K562 (cell line): ENCODE data around the gene LOXL3. TPM values are rescaled to one million over a fixed set of nuclear protein-coding genes. Genes with fewer than 3 reads are reported as not detected.
A peak's percentile ranks its signal among the peaks of the same experiment; 100 is the strongest.

ENCODE experiments used
- BHLHE40 ChIP-seq: IDR thresholded peaks from 2 replicates; pipeline ENCODE4 v1.6.1; 2011; ENCODE audit warnings: low read length, improper control_type of control experiment
- CCAR2 ChIP-seq: fragments of 200-400 bp; formaldehyde crosslinking; IDR thresholded peaks from 2 replicates; pipeline ENCODE4 v1.6.1; 2017; ENCODE audit warnings: mild to moderate bottlenecking, low read depth, low read length
- DMBX1 ChIP-seq: fragments of 250-450 bp; sonication (Bioruptor Pico); IDR thresholded peaks from 2 replicates; pipeline ENCODE4 v1.8.0; 2022; ENCODE audit warnings: inconsistent platforms, mild to moderate bottlenecking, moderate library complexity, borderline replicate concordance
- DPF2 ChIP-seq: fragments of 450-650 bp; IDR thresholded peaks from 2 replicates; pipeline ENCODE4 v1.6.1; 2016
- GABPB1 ChIP-seq: sonication (generic); formaldehyde crosslinking; IDR thresholded peaks from 2 replicates; pipeline ENCODE4 v1.8.0; 2022; ENCODE audit warnings: mild to moderate bottlenecking, missing genetic modification reagents
- GATAD2B ChIP-seq: fragments of 450-650 bp; IDR thresholded peaks from 2 replicates; pipeline ENCODE4 v1.6.1; 2017; ENCODE audit warnings: mild to moderate bottlenecking, borderline replicate concordance
- GTF2A2 ChIP-seq: IDR thresholded peaks from 2 replicates; pipeline ENCODE4 v1.6.1; 2016; ENCODE audit warnings: mild to moderate bottlenecking, missing genetic modification characterization, missing compliant biosample characterization
- HNRNPK ChIP-seq: fragments of 200-400 bp; formaldehyde crosslinking; IDR thresholded peaks from one replicate; pipeline ENCODE4 v1.6.1; 2018; ENCODE audit warnings: mild to moderate bottlenecking, low read depth, low read length; ENCODE audit not compliant: poor library complexity, severe bottlenecking
- HNRNPUL1 ChIP-seq: fragments of 200-400 bp; formaldehyde crosslinking; IDR thresholded peaks from 2 replicates; pipeline ENCODE4 v1.6.1; 2017; ENCODE audit warnings: low read length
- HSF4 ChIP-seq: fragments of 250-450 bp; sonication (Bioruptor Pico); IDR thresholded peaks from 2 replicates; pipeline ENCODE4 v2.1.2; 2022; ENCODE audit warnings: mild to moderate bottlenecking, moderate library complexity, borderline replicate concordance
- ILF3 ChIP-seq: fragments of 450-650 bp; IDR thresholded peaks from 2 replicates; pipeline ENCODE4 v1.6.1; 2018; ENCODE audit warnings: antibody characterized with exemption, mild to moderate bottlenecking, moderate library complexity, borderline replicate concordance
- IRF2 ChIP-seq: sonication (generic); formaldehyde crosslinking; IDR thresholded peaks from 2 replicates; pipeline ENCODE4 v1.8.1; 2022; ENCODE audit warnings: mild to moderate bottlenecking, missing genetic modification reagents
- MED1 ChIP-seq: sonication (generic); formaldehyde crosslinking; IDR thresholded peaks from 2 replicates; pipeline ENCODE4 v1.8.1; 2023; ENCODE audit warnings: missing genetic modification reagents, borderline replicate concordance
- MEF2A ChIP-seq: IDR thresholded peaks from 2 replicates; pipeline ENCODE4 v1.6.1; 2011; ENCODE audit warnings: low read depth, mild to moderate bottlenecking, low read length, moderate library complexity; ENCODE audit not compliant: control insufficient read depth
- NR0B1 ChIP-seq: fragments of 450-650 bp; IDR thresholded peaks from one replicate; pipeline ENCODE4 v1.6.1; 2018; ENCODE audit warnings: mild to moderate bottlenecking, moderate library complexity; ENCODE audit not compliant: partially characterized antibody
- NR2C2 ChIP-seq, 2 experiments: fragments of 200-800 bp in 1 of 2; sonication (Bioruptor generic) in 1 of 2; sonication (generic) in 1 of 2; formaldehyde crosslinking in 1 of 2; IDR thresholded peaks; 2 replicates each; pipeline versions ENCODE4 v1.6.1 to v1.8.0; 2016 to 2022; ENCODE audit warnings: mild to moderate bottlenecking in 1 of 2, missing compliant biosample characterization in 1 of 2, missing genetic modification characterization in 1 of 2, missing genetic modification reagents in 1 of 2
- NR3C1 ChIP-seq: sonication (generic); formaldehyde crosslinking; IDR thresholded peaks from 2 replicates; pipeline ENCODE4 v1.8.1; 2022; ENCODE audit warnings: missing genetic modification reagents
- PHB2 ChIP-seq: fragments of 450-650 bp; IDR thresholded peaks from 2 replicates; pipeline ENCODE4 v1.6.1; 2017; ENCODE audit warnings: low read depth
- POU5F1 ChIP-seq: fragments of 150-350 bp; IDR thresholded peaks from 2 replicates; pipeline ENCODE4 v1.6.1; 2014; ENCODE audit warnings: borderline replicate concordance, low read length, low read depth, mild to moderate bottlenecking; ENCODE audit not compliant: partially characterized antibody
- RBM14 ChIP-seq: fragments of 200-400 bp; formaldehyde crosslinking; IDR thresholded peaks from 2 replicates; pipeline ENCODE4 v1.6.1; 2018; ENCODE audit warnings: low read depth, mild to moderate bottlenecking, low read length, moderate library complexity, borderline replicate concordance; ENCODE audit not compliant: insufficient read depth
- SAP30 ChIP-seq: fragments of 200-600 bp; sonication (generic); IDR thresholded peaks from 2 replicates; pipeline ENCODE4 v1.6.1; 2012; ENCODE audit warnings: borderline replicate concordance, low read depth, mild to moderate bottlenecking, moderate library complexity, low read length, control low read depth, inconsistent platforms; ENCODE audit not compliant: insufficient read depth, poor library complexity, severe bottlenecking
- SMAD2 ChIP-seq: fragments of 150-350 bp; IDR thresholded peaks from 2 replicates; pipeline ENCODE4 v1.6.1; 2014; ENCODE audit warnings: low read depth, mild to moderate bottlenecking, low read length
- SREBF1 ChIP-seq: fragments of 150-350 bp; IDR thresholded peaks from 2 replicates; pipeline ENCODE4 v1.6.1; 2014; ENCODE audit warnings: antibody characterized with exemption, low read depth, low read length, borderline replicate concordance
- SRF ChIP-seq, 2 experiments: fragments of 250-450, 450-650 bp in 1 of 2; sonication (Bioruptor Pico) in 1 of 2; sonication (generic) in 1 of 2; formaldehyde crosslinking; IDR thresholded peaks; 2 replicates each; pipeline versions ENCODE4 v1.5.0 to v1.5.1; 2020 to 2022; ENCODE audit warnings: mild to moderate bottlenecking in 1 of 2, missing genetic modification reagents in 1 of 2
- SRSF3 ChIP-seq: fragments of 200-400 bp; formaldehyde crosslinking; IDR thresholded peaks from 2 replicates; pipeline ENCODE4 v1.6.1; 2016; ENCODE audit warnings: mild to moderate bottlenecking, low read length, moderate library complexity; ENCODE audit not compliant: insufficient read depth
- TAF9B ChIP-seq: fragments of 450-650 bp; IDR thresholded peaks from 2 replicates; pipeline ENCODE4 v1.6.1; 2018; ENCODE audit warnings: mild to moderate bottlenecking; ENCODE audit not compliant: partially characterized antibody
- TGIF2 ChIP-seq: sonication (generic); formaldehyde crosslinking; IDR thresholded peaks from 2 replicates; pipeline ENCODE4 v1.8.1; 2022; ENCODE audit warnings: mild to moderate bottlenecking, missing genetic modification reagents, moderate library complexity
- ZBED1 ChIP-seq: IDR thresholded peaks from 2 replicates; pipeline ENCODE4 v1.6.1; 2014
- ZNF707 ChIP-seq: fragments of 250-450 bp; sonication (Bioruptor Pico); conservative IDR thresholded peaks from 2 replicates; pipeline ENCODE4 v1.8.0; 2022; ENCODE audit warnings: inconsistent platforms, mild to moderate bottlenecking, moderate library complexity
- polyA plus RNA-seq, 8 experiments: library from polyadenylated mRNA; depleted of rRNA in 4 of 8; stranded (reverse) in 5 of 8; unstranded in 3 of 8; fragments of >200 nt; fragmentation: Nextera tagmentation in 2 of 8; fragmentation: Illumina TruSeq in 1 of 8; extraction: Ambion mirVana in 2 of 8; extraction: Trizol in 1 of 8; gene quantifications; 2 replicates each; pipeline versions ENCODE4 v1.2.1 to v1.2.3, GENCODE V29; 2011 to 2014; ENCODE audit warnings: inconsistent platforms in 1 of 8, missing spikeins in 1 of 8
- total RNA-seq, 7 experiments: library from RNA; depleted of rRNA in 6 of 7; stranded (reverse); fragments of >200 nt in 6 of 7; fragmentation: Illumina TruSeq in 2 of 7; extraction: Trizol in 2 of 7; gene quantifications; 2 replicates each; pipeline versions ENCODE4 v1.2.1 to v1.2.3, GENCODE V29; 2011 to 2021; ENCODE audit warnings: low replicate concordance in 1 of 7

Gene LOXL3
- total and polyA plus RNA-seq, 9 of the 15 experiments (the other 6 are each of a cell fraction or from before 2014, with no cell fraction given): 0.22 to 0.99 (median 0.31) TPM

- no peak for TF ChIP-seq MEF2A
- TF ChIP-seq POU5F1: no peak
- no peak for TF ChIP-seq RBM14
- no peak for TF ChIP-seq CCAR2
- no peak for TF ChIP-seq HNRNPUL1
- no peak for TF ChIP-seq ZNF707 (CRISPR knock-in tag)
- 0 out of 2 replicates have a peak, but pooled peaks have one; percentile 13 for TF ChIP-seq BHLHE40
- no peak for TF ChIP-seq GATAD2B
- 0 out of 2 replicates have a peak, but pooled peaks have one; percentile 13 for TF ChIP-seq DPF2
- no peak for TF ChIP-seq TGIF2 (CRISPR knock-in tag)
- TF ChIP-seq NR3C1: 0 out of 2 replicates have a peak, but pooled peaks have one; percentile 50
- TF ChIP-seq SRSF3: no peak
- no peak for TF ChIP-seq HNRNPK
- TF ChIP-seq TAF9B: no peak
- TF ChIP-seq MED1: no peak
- no peak for TF ChIP-seq SREBF1
- no peak for TF ChIP-seq SMAD2
- TF ChIP-seq NR2C2 (CRISPR knock-in tag; IDR thresholded peaks at IDR 0.05): no peak
- no peak for TF ChIP-seq NR2C2 (tag; IDR thresholded peaks at IDR 0.05)
- no peak for TF ChIP-seq ZBED1
- TF ChIP-seq ILF3: no peak
- no peak for TF ChIP-seq GTF2A2 (tag)
- 0 out of 4 replicates have a peak, but pooled peaks of 1 of the 2 experiments have one; percentile 54 for TF ChIP-seq SRF (CRISPR knock-in tag; IDR thresholded peaks at IDR 0.05)
- TF ChIP-seq IRF2 (CRISPR knock-in tag): no peak
- no peak for TF ChIP-seq HSF4 (CRISPR knock-in tag)
- TF ChIP-seq SAP30: peak; percentile 60
- peak; percentile 56; the same call in 1 of the 2 replicates for TF ChIP-seq GABPB1
- no peak for TF ChIP-seq DMBX1 (CRISPR knock-in tag)
- no peak for TF ChIP-seq NR0B1
- no peak for TF ChIP-seq PHB2
Observed at GRCh38 chr2:74554820-74555531, 1.2 kb upstream of the LOXL3 start (continued).
